GM20000 (cell line): Measurements from ENCODE around the gene UTP15.

ENCODE experiments used
- DNase-seq: peaks from one replicate; pipeline ENCODE4 v3.0.0; 2012; ENCODE audit warnings: low spot score
- TF ChIP-seq, protein P1 (sequence below): IDR thresholded peaks from 2 replicates; pipeline ENCODE4 v1.5.1; 2012; ENCODE audit warnings: mild to moderate bottlenecking, control low read depth; ENCODE audit errors: extremely low read depth, missing control alignments

The UTP15 gene

DNA sequence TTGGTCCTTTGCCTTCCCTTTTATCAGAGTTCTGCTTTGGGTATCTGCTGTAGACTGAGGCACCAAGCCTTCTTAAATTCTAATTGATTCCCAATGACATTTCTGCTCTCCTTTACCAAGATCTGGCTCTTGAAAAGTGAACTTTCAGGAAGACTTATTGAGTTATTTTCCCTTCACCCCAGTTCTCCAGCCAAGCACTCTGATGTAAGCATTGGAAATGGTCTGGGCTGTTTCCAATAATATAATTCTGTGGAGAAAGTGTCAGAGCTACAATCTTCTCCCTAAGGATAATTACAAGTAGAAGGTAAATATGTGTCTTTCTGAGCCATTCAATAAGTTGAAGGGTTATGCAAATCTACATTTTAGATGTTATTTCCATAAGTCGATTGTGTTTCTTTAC, 36.5 kb upstream of the UTP15 start:
- DNase-seq = no peak

DNA sequence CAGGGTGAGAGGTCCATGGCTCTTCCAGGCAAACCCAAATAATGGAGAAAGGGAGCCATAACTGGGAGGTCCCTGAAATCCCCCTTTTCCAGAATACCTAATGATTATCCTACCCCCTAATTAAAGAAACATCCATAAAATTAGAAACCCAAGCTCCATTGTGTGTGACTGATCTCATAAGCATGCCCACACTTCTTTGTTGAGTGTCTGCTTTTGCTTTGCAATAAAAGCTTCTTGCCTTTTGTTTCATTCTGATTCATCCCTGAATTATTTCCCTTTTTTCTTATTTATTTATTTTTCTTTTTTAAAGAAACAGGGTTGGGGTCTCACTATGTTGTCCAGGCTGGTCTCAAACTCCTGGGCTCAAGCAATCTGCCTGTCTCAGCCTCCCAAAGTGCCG, 34.2 kb upstream of the UTP15 start:
- TF ChIP-seq, protein P1, sequence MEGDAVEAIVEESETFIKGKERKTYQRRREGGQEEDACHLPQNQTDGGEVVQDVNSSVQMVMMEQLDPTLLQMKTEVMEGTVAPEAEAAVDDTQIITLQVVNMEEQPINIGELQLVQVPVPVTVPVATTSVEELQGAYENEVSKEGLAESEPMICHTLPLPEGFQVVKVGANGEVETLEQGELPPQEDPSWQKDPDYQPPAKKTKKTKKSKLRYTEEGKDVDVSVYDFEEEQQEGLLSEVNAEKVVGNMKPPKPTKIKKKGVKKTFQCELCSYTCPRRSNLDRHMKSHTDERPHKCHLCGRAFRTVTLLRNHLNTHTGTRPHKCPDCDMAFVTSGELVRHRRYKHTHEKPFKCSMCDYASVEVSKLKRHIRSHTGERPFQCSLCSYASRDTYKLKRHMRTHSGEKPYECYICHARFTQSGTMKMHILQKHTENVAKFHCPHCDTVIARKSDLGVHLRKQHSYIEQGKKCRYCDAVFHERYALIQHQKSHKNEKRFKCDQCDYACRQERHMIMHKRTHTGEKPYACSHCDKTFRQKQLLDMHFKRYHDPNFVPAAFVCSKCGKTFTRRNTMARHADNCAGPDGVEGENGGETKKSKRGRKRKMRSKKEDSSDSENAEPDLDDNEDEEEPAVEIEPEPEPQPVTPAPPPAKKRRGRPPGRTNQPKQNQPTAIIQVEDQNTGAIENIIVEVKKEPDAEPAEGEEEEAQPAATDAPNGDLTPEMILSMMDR = no peak
- no peak for DNase-seq

More for the DNA sequence above, 36.5 kb upstream of the UTP15 start:
- TF ChIP-seq, protein P1 = no peak

DNA sequence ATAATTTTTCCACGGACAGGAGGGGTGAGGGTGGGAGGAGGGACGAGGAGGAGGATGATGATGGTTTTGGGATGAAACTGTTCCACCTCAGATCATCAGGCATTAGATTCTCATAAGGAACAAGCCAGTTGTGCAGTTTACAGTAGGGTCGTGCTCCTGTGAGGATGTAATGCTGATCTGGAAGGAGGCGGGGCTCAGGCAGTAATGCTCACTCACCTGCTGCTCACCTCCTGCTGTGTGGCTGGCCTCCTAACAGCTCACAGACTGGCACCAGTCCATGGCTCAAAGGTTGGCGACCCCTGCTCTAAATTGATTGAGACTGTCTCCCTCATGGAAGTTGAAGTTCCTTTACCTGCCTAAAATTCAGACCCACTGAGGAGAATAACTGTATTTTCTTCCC, 33.3 kb upstream of the UTP15 start:
- DNase-seq = no peak
- TF ChIP-seq, protein P1 = no peak

DNA sequence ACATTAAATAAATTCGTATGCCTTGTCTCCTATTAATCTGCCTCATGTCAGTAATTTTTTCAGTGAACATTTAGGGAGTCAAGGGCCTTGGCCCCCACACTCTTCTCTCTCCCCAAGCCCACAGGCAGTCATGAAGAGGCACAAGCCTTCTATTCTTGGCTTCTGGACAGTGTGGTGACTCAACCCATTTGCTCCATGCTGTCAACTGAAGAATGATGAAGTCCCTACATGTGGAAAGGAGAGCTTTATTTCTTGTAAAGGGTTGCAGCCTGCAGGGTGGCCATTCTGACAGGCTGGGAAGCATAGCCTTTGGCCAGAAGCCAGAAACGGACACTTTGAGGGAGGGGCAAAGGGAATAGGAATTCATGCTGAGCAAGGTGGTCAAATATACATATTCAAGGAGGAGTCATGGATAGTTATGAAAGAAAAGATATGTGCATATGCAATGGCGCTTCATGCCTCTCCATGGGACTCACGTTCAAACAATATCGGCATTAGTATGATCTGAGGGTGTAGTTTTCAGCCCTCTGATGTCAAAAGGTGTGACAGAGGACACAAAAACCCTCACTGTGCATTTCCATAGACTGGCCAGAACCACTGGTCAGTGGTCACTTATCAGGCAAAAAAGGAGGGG, 31.4 kb upstream of the UTP15 start:
- no peak for DNase-seq
- TF ChIP-seq, protein P1 = no peak

DNA sequence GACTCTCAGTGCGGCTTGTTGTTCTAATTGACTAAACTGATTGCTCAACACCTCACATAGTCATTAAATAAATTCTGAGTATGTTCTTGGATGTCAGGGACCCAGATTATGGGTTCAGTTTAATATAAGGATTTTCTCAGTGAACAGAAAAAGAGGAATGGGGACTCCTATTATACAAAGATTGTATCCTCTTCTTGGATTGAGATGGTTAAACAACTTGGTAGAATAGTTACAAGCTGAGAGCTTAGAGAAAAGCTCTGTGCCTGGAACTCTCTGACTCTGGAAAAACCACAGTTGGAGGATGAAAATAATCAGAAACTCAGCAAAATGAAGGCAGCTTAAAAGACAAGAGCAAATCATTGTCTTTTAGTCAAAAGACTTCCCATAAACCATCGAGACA, 30.6 kb upstream of the UTP15 start:
- DNase-seq = no peak
- TF ChIP-seq, protein P1 = no peak

DNA sequence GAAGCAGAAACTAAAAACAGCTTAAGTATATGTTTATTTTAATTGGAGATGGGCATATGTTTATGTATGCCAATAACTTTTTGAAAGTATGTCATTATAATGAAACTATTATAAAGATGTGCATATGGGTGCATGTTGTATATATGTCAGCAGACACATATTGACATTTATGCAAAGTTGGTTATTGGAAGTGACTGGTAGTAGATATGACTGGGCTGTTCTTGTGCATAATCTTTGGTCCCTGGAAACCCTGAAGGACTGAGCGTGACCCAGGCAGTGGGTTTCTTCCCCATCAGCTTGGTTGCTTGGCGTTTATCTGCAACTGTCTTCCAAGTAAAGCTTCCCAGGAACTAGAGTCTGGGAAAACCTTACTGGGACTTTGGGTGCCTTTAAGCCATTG, 25.8 kb upstream of the UTP15 start:
- DNase-seq = no peak
- TF ChIP-seq, protein P1 = no peak

DNA sequence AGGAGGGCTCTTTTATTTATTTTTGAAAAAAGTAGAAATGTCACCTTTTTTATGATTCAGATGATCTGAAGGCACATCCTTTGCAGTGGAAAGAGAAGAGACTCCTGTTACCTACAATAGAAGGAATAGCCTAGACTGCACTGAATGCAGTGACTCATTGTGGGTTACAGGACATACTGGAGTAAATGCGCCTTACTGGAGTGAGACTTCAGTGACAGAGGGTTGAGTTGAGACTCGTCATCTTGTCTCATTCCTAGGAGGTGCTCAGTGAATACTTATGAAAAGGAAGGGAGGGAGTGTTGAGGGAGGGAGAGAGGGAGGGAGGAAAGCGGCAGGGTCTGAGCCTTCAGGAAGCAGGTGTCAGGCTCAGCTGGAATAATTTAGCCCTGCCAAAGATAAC, 25.4 kb upstream of the UTP15 start:
- TF ChIP-seq, protein P1 = no peak
- DNase-seq = no peak
